ENCODE data around the gene SVBP.
"Not testable (repeated sequence)": the region's sequence is repeated elsewhere in the genome, so short reads cannot be mapped to it uniquely, and the experiment has no call there.

SVBP gene

GRCh38 chr1:42841440-42842147, 24.4 kb upstream of the SVBP start:
- DNase-seq (ENCODE audit: low read depth in 2 of 3, low spot score in 2 of 3): no peak

GRCh38 chr1:42841010-42841409, 23.8 kb upstream of the SVBP start:
- no peak for DNase-seq (ENCODE audit: low read depth in 2 of 3, low spot score in 2 of 3)

GRCh38 chr1:42838482-42839190, 21.4 kb upstream of the SVBP start:
- DNase-seq (ENCODE audit: low read depth in 2 of 3, low spot score in 2 of 3): no peak

GRCh38 chr1:42837709-42838108, 20.5 kb upstream of the SVBP start:
- DNase-seq (ENCODE audit: low read depth in 2 of 3, low spot score in 2 of 3): no peak

- no peak for DNase-seq (ENCODE audit: low read depth in 2 of 3, low spot score in 2 of 3)
Observed at GRCh38 chr1:42835422-42835821, 18.2 kb upstream of the SVBP start.

GRCh38 chr1:42834803-42835202, 17.6 kb upstream of the SVBP start:
- DNase-seq (ENCODE audit: low read depth in 2 of 3, low spot score in 2 of 3): no peak

GRCh38 chr1:42833981-42834380, 16.8 kb upstream of the SVBP start:
- no peak for DNase-seq (ENCODE audit: low read depth in 2 of 3, low spot score in 2 of 3)

- DNase-seq (ENCODE audit: low read depth in 2 of 3, low spot score in 2 of 3): no peak
Observed at GRCh38 chr1:42832641-42833240, 15.5 kb upstream of the SVBP start.

GRCh38 chr1:42831273-42831672, 14.1 kb upstream of the SVBP start:
- DNase-seq (ENCODE audit: low read depth in 2 of 3, low spot score in 2 of 3): no peak

- DNase-seq (ENCODE audit: low read depth in 2 of 3, low spot score in 2 of 3): no peak
Observed at GRCh38 chr1:42830631-42831030, 13.4 kb upstream of the SVBP start.

GRCh38 chr1:42825036-42825851, 8.0 kb upstream of the SVBP start:
- no peak for DNase-seq (ENCODE audit: low read depth in 2 of 3, low spot score in 2 of 3)

- DNase-seq (ENCODE audit: low read depth in 2 of 3, low spot score in 2 of 3): no peak
Observed at GRCh38 chr1:42824481-42825035, 7.4 kb upstream of the SVBP start.

- DNase-seq (ENCODE audit: low read depth in 2 of 3, low spot score in 2 of 3): no peak
Observed at GRCh38 chr1:42822800-42823392, 5.7 kb upstream of the SVBP start.

- no peak for DNase-seq (ENCODE audit: low read depth in 2 of 3, low spot score in 2 of 3)
Observed at GRCh38 chr1:42821690-42822089, 4.5 kb upstream of the SVBP start.

GRCh38 chr1:42820813-42821212, 3.6 kb upstream of the SVBP start:
- DNase-seq (ENCODE audit: low read depth in 2 of 3, low spot score in 2 of 3): no peak

GRCh38 chr1:42817976-42818375, 779 bp upstream of the SVBP start:
- DNase-seq (ENCODE audit: low read depth in 2 of 3, low spot score in 2 of 3): no peak

- DNase-seq (ENCODE audit: low read depth in 2 of 3, low spot score in 2 of 3): no peak
Observed at GRCh38 chr1:42817440-42817767, 207 bp upstream of the SVBP start.

- DNase-seq (ENCODE audit: low read depth in 2 of 3, low spot score in 2 of 3): no peak
Observed at GRCh38 chr1:42815941-42816584, 1.1 kb downstream of the SVBP start.

GRCh38 chr1:42814815-42815214, 2.4 kb downstream of the SVBP start:
- DNase-seq (ENCODE audit: low read depth in 2 of 3, low spot score in 2 of 3): not testable (repeated sequence)

GRCh38 chr1:42807056-42807668, 10.0 kb downstream of the SVBP start:
- DNase-seq (ENCODE audit: low read depth in 2 of 3, low spot score in 2 of 3): no peak

Measured in activated CD8-positive, alpha-beta memory T cell treated with anti-CD3 and anti-CD28 coated beads for 48 hours (primary cell).